Activated CD8-positive, alpha-beta memory T cell treated with anti-CD3 and anti-CD28 coated beads for 24 hours (primary cell): Measurements from ENCODE around the gene CDCP2.
"Not testable (repeated sequence)": the region's sequence is repeated elsewhere in the genome, so short reads cannot be mapped to it uniquely, and the experiment has no call there.

Experiments used
- DNase-seq: peaks from one replicate; pipeline ENCODE4 v3.0.0-alpha.2; 2020

CDCP2 gene

GRCh38 chr1:54167422-54168139 is 14.8 kb upstream of the CDCP2 start:
- DNase-seq, result no peak

DNA sequence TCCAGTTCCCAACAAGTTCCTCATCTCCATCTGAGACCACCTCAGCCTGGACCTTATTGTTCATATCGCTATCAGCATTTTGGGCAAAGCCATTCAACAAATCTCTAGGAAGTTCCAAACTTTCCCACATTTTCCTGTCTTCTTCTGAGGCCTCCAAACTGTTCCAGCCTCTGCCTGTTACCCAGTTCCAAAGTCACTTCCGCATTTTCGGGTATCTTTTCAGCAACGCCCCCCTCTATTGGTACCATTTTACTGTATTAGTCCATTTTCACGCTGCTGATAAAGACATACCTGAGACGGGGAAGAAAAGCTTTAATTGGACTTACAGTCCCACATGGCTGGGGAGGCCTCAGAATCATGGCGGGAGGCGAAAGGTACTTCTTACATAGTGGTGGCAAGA is 13.6 kb upstream of the CDCP2 start:
- DNase-seq, result not testable (repeated sequence)

GRCh38 chr1:54165146-54165545 is 12.3 kb upstream of the CDCP2 start:
- no peak for DNase-seq

DNA sequence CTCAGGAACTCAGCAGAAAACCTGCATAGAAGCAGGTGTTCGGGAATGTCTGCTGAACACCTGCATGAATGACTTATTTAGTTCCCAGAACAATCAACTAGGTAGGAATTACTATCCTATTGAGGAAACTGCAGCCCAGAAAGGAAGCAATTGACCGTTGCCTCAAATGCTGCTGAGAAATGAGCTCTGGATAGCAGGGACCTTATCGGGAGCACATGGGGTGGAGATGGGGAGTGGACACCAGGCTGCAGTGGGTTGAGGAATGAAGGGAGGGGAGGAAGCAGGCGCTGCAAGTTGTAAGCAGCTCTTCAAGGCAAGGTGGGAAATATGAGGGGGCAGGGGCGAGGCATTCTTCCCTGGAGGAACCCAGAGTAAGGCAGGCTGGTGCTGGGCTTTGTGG is 10.8 kb upstream of the CDCP2 start:
- DNase-seq, result no peak

DNA sequence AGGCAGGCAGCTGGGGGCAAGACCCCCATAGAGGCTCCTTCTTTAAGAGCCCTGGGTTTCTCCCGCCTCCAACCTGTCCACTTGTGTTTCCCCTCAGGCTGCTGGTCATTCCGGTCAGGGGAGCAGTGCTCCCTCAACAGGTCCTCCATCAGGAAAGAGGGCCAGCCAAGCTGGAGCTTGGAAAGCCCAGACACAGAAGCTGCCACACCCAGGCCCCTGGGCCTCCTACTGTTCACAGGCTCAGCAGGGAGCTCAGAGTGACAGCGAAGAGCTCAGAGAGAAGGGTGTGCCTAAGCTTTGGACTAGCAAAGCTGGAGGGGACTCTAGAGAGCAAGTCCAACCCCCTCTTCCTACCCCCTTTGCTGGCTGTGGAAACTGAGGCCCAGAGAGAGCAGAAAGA is 10.3 kb upstream of the CDCP2 start:
- DNase-seq, result no peak

DNA sequence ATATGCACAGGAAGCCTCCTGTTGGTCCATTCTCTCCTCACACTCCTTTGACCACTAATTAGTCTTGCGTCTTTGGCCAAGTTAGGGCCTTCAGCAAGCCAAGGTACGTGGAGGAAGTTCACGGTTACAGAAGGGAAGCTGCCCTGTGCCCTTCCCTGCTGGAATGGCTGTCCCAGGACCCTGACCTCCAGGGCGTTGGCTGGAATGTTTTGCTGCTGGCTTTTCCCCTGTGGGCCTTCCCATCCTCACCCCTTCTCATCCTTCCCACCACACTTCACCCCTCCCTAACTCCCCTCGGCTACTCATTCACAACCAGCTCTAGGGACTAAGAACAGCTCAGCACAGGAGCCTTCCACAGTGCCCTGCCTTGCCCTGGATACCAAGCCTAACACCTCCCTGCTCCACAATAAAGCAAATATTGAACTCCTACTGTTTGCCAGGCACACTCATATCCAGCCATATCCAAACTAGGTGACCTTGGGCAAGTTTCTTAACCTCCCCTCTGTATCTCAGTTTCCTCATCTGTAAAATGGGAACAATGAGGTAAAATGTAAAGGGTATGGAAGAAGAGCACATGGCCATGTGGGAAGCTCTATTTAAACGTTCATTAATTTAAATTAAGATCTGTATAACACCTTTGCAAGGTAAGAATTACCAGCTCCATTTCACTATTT is 8.8 kb upstream of the CDCP2 start:
- no peak for DNase-seq

DNA sequence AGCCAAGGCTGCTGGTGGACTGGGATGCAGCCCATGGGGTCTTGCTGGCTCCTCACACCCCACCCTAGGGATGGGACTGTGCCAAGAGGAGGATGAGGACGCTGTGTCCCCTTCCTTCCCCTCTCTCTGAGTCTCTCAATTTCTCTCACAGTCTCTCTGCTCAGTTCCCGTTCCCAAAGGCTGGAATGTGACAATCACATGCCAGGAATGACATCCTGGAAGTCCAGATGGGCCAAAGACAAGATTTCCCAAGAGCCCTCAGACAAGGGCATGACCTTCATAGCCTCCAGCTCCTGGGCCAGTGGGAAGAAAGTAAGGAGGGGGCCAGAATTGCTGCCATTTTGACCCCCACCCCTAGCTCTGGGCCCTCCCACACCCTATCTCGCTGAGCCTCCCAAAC is 7.6 kb upstream of the CDCP2 start:
- DNase-seq, result no peak

DNA sequence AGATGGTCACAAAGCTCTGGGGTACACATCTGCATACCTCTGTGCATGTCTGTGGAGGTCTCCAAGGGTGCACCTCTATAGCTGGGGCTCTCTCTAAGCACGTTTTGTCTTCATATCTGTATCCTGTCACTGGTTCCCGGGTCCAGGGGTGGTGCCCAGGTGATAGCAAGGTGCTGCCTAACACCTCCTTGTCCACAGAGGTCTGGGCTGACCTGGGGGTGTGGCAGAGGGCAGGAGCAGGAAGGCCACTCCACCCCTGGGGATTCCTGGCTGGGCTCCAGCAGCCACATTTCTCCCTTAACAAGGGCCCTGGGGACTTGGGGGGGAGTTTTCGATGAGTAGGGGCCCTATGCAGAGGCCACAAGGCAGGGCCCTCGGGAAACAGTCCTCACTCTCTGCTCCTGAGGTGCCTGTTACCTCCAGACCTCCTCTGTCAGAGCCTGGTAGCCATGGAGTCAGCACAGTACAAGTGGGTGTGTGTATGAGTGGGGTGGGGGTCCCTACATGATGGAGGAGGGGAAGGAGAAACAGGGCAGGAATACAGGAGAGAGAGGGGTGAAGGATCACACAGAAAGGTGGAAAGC is 7.0 kb upstream of the CDCP2 start:
- DNase-seq, result no peak

- DNase-seq, result no peak
Measured at GRCh38 chr1:54158071-54158470, 5.3 kb upstream of the CDCP2 start.

DNA sequence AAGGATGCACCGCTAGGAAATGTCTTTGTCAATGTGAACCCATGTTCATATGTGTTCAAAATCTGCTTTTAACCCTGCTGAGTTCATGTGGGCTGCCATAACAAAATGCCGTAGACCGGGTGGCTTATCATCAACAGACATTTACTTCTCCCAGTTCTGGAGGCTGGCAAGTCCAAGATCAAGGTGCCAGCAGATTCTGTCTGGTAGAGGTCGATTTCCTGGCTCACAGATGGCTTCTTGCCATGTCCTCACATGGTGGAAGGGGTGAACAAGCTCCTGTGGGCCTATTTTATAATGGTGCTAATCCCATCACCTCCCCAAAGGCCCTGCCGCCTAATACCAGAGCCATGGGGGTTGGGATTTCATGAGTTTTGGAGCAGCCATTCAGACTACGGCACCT is 4.6 kb upstream of the CDCP2 start:
- DNase-seq, result no peak

GRCh38 chr1:54156986-54157385 is 4.2 kb upstream of the CDCP2 start:
- DNase-seq, result no peak

GRCh38 chr1:54156201-54156600 is 3.4 kb upstream of the CDCP2 start:
- DNase-seq, result no peak

DNA sequence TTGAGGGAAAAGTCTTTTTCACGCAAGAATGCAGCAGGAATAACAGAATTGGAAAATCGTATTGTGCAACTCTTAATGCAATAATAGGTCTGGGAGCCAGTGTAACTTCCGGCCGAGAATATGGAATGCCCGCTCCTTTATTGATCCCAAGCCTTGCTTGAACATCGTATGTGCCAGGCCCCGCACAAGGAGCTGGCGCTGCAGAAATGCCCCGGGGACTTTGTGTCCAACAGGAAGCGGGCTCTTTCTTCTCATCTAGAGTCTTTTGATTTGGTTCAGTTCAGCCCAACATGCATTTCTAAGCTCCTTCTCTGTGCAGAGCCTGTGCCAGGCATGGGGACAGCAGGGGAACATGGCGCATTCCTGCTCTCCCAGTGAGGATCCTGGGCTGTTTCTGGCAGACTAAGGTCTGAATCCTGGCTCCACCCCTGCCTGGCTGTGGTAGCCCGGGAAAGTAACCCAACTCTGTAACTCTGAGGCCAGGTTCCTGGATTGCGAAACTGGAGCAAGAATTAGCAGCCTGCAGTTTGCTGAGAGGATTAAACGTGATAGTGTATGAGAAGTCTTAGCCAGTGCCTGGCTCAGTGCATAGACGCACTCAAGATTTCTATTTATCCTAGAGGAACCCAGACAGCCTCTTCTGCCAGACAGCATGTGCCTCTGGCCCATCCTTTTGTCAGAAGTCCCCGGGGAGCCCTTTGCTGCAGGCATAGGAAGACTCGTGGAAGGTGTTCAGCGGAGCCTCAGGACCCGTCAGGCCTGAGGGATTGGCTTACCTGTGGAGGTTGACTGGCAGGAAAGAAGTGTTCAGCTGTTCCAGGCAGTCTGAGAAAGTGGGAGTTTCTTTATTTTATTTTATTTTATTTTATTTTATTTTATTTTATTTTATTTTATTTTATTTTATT is 987 bp upstream of the CDCP2 start:
- DNase-seq, result no peak

- no peak for DNase-seq
Measured at GRCh38 chr1:54151013-54151412, 1.8 kb downstream of the CDCP2 start.

GRCh38 chr1:54149734-54150133 is 3.1 kb downstream of the CDCP2 start:
- DNase-seq, result no peak

- DNase-seq, result no peak
Measured at GRCh38 chr1:54144366-54144765, 8.4 kb downstream of the CDCP2 start.

DNA sequence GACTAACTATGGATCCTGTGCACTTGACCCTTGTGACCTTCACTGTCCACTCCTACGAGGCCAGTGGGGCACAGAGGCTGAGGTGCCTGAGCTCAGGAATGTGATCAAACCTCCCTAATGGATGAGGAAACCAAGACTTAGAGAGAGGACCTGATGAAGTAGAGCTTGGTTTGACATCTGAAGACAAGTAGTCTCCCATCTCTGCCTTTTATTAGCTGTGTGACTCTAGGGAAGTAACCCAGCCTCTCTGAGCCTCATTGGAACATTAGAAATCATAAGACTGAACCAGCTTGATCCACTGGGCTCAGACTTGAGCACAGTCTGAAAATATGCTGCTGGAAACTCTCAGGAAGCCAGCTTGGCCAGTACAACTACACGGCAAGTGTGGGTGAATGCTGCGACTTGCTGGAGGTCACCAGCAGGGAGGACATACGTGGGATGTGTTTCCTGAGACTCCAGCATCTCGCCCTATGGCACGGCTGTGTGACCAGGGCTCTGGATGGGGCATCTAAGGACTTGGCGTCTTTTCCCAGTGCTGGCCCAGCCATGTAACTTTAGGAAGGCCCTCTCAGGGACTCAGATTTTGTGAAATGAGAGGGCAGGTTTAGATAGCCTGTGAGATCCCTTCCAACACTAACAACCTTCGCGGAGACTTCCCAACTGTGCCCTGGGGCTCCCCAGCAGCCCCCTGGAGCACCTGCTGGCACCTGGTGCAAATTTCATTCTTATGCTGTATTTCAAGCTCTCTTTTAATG is 10.5 kb downstream of the CDCP2 start:
- DNase-seq, result no peak

GRCh38 chr1:54139711-54140110 is 13.1 kb downstream of the CDCP2 start:
- no peak for DNase-seq

- DNase-seq, result no peak
Measured at GRCh38 chr1:54138994-54139393, 13.8 kb downstream of the CDCP2 start.

DNA sequence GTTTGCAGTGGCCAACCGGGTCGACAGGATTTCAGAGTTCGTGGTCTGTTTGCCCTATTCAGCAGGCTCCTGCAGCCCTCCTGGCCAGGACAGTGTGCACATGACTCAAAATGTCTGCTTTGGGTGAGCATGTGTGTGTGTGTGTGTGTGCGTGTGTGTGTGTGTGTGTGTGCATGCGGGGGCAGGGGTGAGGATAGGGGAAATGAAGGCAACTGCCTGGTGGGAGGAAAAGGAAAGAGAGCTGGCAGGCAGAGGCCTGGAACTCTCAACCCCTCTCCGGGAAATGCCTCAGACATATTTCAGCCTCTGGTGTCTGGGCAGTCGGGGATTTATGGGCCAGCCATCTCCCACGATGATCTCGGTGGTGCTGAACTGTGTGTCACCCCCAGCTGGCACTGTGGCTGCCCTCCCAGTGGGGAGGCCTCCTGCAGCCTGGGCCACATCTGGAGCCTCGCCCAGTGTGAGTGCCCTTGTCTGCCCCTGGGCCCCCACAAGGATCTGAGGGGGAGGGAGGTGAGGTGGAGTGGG is 15.2 kb downstream of the CDCP2 start:
- no peak for DNase-seq

DNA sequence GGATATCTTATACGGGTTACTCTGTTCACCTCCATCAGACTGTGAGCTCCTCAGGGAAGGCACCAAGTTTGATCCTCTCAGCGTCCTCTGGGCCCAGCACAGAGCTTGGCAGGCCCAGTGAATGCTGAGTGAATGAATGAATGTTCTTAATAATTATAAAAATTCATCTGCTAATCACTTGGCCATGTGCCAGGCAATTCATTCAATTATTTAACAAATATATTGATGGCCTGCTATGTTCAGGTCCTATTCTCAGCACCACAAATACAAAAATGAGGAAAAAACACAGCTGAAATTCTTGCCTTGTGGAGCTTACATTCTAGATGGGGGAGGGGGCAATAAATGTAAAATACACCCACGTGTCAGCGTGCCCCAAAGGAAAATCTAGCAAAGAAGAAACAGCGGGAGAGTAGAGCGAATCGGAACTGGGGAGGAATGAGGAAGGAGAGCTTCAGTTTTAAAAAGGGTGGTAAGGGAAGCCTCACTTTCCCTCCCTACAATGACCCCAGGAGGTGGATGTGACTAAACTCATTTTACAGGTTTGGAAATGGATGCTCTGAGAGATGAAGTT is 15.8 kb downstream of the CDCP2 start:
- DNase-seq, result no peak
